IPS DF 6.9 (cell line): ENCODE measurements around the gene ZNF618.
"Not testable (repeated sequence)": the region's sequence is repeated elsewhere in the genome, so short reads cannot be mapped to it uniquely, and the experiment has no call there.

Experiments used
- DNase-seq: peaks from one replicate; pipeline ENCODE4 v3.0.0-alpha.2; 2013; ENCODE audit warnings: low read depth, low spot score
- H3K27ac ChIP-seq: one replicate; pipeline ENCODE4 v1.5.1; 2013; ENCODE audit warnings: low read length, control low read depth
- H3K27me3 ChIP-seq: 2 replicates; pipeline ENCODE4 v1.6.1; 2013; ENCODE audit warnings: mild to moderate bottlenecking, low read length; ENCODE audit not compliant: control insufficient read depth, insufficient read depth
- H3K36me3 ChIP-seq: 2 replicates; pipeline ENCODE4 v1.6.1; 2013; ENCODE audit warnings: low read length; ENCODE audit not compliant: control insufficient read depth, insufficient read depth
- H3K4me1 ChIP-seq: 2 replicates; pipeline ENCODE4 v1.6.1; 2013; ENCODE audit warnings: low read length; ENCODE audit not compliant: control insufficient read depth, insufficient read depth
- H3K4me3 ChIP-seq: 2 replicates; pipeline ENCODE4 v1.5.1; 2013; ENCODE audit warnings: mild to moderate bottlenecking, low read length
- H3K9me3 ChIP-seq: 2 replicates; pipeline ENCODE4 v1.6.1; 2013; ENCODE audit warnings: low read length, inconsistent platforms; ENCODE audit not compliant: control insufficient read depth, insufficient read depth
- WGBS: extraction: QIAGEN DNeasy Blood & Tissue Kit; methylation state at CpG from one replicate; pipeline ENCODE4 v1.1.7; 2013; ENCODE audit warnings: mixed read lengths, missing lambda C conversion rate; ENCODE audit not compliant: insufficient read length, insufficient coverage; 5-methylcytosine and 5-hydroxymethylcytosine counted together

The ZNF618 gene

GRCh38 chr9:114037249-114037648 is 161.1 kb downstream of the ZNF618 start:
- no CpG with 5 or more reads among the region's 5 CpGs for WGBS
- no peaks in the 10 kb centered on the region for H3K9me3 ChIP-seq
- H3K4me1 ChIP-seq, result peaks cover 3% of the 10 kb centered on the region
- no peak overlapping the region for H3K27ac ChIP-seq
- H3K27me3 ChIP-seq, result no peaks in the 10 kb centered on the region
- H3K36me3 ChIP-seq, result no peaks in the 10 kb centered on the region
- DNase-seq, result no peak
- no peak overlapping the region for H3K4me3 ChIP-seq

GRCh38 chr9:114037961-114038723 is 162.0 kb downstream of the ZNF618 start:
- no peak for DNase-seq
- Histone ChIP-seq H3K4me1 (peaks cover 3% of the 10 kb centered on the region), H3K9me3 (no peaks in the 10 kb centered on the region), H3K36me3 (no peaks in the 10 kb centered on the region), H3K27ac (no peak overlapping the region), H3K27me3 (no peaks in the 10 kb centered on the region), H3K4me3 (no peak overlapping the region)
- WGBS, result no CpG with 5 or more reads among the region's 19 CpGs

GRCh38 chr9:114038724-114039313 is 162.7 kb downstream of the ZNF618 start:
- no peaks in the 10 kb centered on the region for H3K27me3 ChIP-seq
- no CpG with 5 or more reads among the region's 13 CpGs for WGBS
- no peaks in the 10 kb centered on the region for H3K9me3 ChIP-seq
- no peak overlapping the region for H3K27ac ChIP-seq
- no peaks in the 10 kb centered on the region for H3K36me3 ChIP-seq
- no peak overlapping the region for H3K4me3 ChIP-seq
- peaks cover 3% of the 10 kb centered on the region for H3K4me1 ChIP-seq
- no peak for DNase-seq

GRCh38 chr9:114039484-114039883 is 163.4 kb downstream of the ZNF618 start:
- H3K27me3 ChIP-seq, result no peaks in the 10 kb centered on the region
- no peak for DNase-seq
- no peaks in the 10 kb centered on the region for H3K36me3 ChIP-seq
- no peaks in the 10 kb centered on the region for H3K9me3 ChIP-seq
- WGBS, result no CpG with 5 or more reads among the region's 5 CpGs
- no peak overlapping the region for H3K27ac ChIP-seq
- no peak overlapping the region for H3K4me3 ChIP-seq
- peaks cover 3% of the 10 kb centered on the region for H3K4me1 ChIP-seq

GRCh38 chr9:114043660-114044059 is 167.6 kb downstream of the ZNF618 start:
- not testable (repeated sequence) for DNase-seq, H3K4me1 ChIP-seq, H3K36me3 ChIP-seq, H3K27me3 ChIP-seq, H3K4me3 ChIP-seq, H3K9me3 ChIP-seq, H3K27ac ChIP-seq

GRCh38 chr9:114046237-114046755 is 170.2 kb downstream of the ZNF618 start:
- DNase-seq, result no peak
- no peaks in the 10 kb centered on the region for H3K27me3 ChIP-seq
- peaks cover 15% of the 10 kb centered on the region for H3K36me3 ChIP-seq
- H3K9me3 ChIP-seq, result no peaks in the 10 kb centered on the region
- no peak overlapping the region for H3K4me3 ChIP-seq
- WGBS, result no CpG with 5 or more reads among the region's 4 CpGs
- H3K27ac ChIP-seq, result no peak overlapping the region
- no peaks in the 10 kb centered on the region for H3K4me1 ChIP-seq

- DNase-seq, result no peak
- Histone ChIP-seq H3K27ac (no peak overlapping the region), H3K27me3 (no peaks in the 10 kb centered on the region), H3K4me1 (no peaks in the 10 kb centered on the region), H3K4me3 (no peak overlapping the region), H3K9me3 (no peaks in the 10 kb centered on the region), H3K36me3 (peaks cover 15% of the 10 kb centered on the region)
- no CpG with 5 or more reads among the region's 1 CpG for WGBS
Observed at GRCh38 chr9:114046875-114047274, 170.8 kb downstream of the ZNF618 start.

GRCh38 chr9:114047717-114048116 is 171.6 kb downstream of the ZNF618 start:
- H3K4me1 ChIP-seq, result no peaks in the 10 kb centered on the region
- H3K27ac ChIP-seq, result no peak overlapping the region
- no peak for DNase-seq
- peaks cover 15% of the 10 kb centered on the region for H3K36me3 ChIP-seq
- H3K4me3 ChIP-seq, result no peak overlapping the region
- no CpG with 5 or more reads among the region's 3 CpGs for WGBS
- H3K9me3 ChIP-seq, result no peaks in the 10 kb centered on the region
- no peaks in the 10 kb centered on the region for H3K27me3 ChIP-seq

- Histone ChIP-seq H3K4me1 (no peaks in the 10 kb centered on the region), H3K36me3 (peaks cover 15% of the 10 kb centered on the region), H3K4me3 (no peak overlapping the region), H3K27ac (no peak overlapping the region), H3K9me3 (no peaks in the 10 kb centered on the region), H3K27me3 (no peaks in the 10 kb centered on the region)
- no CpG with 5 or more reads among the region's 44 CpGs for WGBS
- no peak for DNase-seq
Observed at GRCh38 chr9:114048533-114049415, 172.7 kb downstream of the ZNF618 start.

GRCh38 chr9:114049441-114050225 is 173.5 kb downstream of the ZNF618 start:
- WGBS, result no CpG with 5 or more reads among the region's 40 CpGs
- H3K27me3 ChIP-seq, result no peaks in the 10 kb centered on the region
- no peaks in the 10 kb centered on the region for H3K9me3 ChIP-seq
- H3K27ac ChIP-seq, result no peak overlapping the region
- H3K4me3 ChIP-seq, result no peak overlapping the region
- peaks cover 15% of the 10 kb centered on the region for H3K36me3 ChIP-seq
- no peaks in the 10 kb centered on the region for H3K4me1 ChIP-seq
- no peak for DNase-seq
